ENCODE data around the gene PHACTR1. TPM values are rescaled to one million over a fixed set of nuclear protein-coding genes. Genes with fewer than 3 reads are reported as not detected.
A peak's percentile ranks its signal among the peaks of the same experiment; 100 is the strongest.

Gene PHACTR1
- total and polyA plus RNA-seq, 9 of the 15 experiments (the other 6 are each of a cell fraction or from before 2014, with no cell fraction given) = 11.5 to 32.6 (median 22.0) TPM

DNA sequence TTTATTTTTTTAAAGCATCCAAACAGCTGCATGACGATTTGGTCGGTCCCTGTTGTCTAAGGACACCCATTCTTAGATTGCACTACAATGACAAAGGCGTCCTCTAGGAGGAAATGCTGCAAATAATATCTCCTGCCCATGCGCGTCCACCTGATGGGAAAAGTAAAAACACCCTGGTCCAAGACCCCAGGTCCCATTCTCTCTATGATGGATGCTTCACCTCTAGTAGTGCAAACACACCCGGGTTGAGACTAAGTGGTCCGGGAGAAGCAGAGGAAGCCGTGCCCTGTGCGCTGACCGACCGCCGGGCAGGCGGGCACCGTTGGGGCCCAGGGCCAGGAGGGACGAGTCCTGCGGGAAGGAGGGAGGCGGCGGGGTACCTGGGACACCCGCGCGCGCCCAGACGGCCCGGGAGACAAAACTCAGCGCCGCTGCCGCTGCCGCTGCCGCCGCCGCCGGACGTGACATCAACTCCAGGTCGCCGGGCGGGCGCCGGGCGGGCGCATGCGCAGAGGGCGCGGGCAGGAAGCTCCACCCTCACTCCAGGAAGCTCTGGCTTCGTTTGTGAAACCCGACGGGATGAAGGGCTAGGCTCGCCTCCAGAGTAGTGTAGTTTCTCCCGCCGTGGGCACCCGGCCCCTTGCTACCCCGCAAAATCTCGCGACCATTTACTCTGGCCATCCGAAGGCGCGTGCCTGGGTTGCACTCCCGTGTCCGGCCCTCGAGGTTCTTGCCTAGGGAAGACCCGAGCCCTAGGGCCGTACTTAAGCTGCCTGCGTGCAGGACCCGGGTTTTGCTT, 611.7 kb downstream of the PHACTR1 start, which contains the start of gene TBC1D7:
TBC1D7 (minus strand) TSS at position 462 of the 799 bp plus-strand sequence. CDS start 1,639 bp downstream, outside the sequence.
- H3K9me1 ChIP-seq (ENCODE audit: control insufficient read depth, insufficient read depth, low read length) = no peaks in the 10 kb centered on the region
- peak; percentile 96 to 98 (median 98) for DNase-seq (ENCODE audit: extremely low read depth in 1 of 4, low spot score in 3 of 4)
- ChIA-PET POLR2A (interaction anchor here (0.6 to 1.5 kb wide), 12 partner anchors 14 to 1276 kb away, joined by 3 to 4 read pairs (median 3); partner anchors contain the start of gene GFOD1), CTCF (ENCODE audit: low intra/inter-chr PET ratio) (interaction anchor here (0.6 to 2.0 kb wide), 3 partner anchors 117 to 218 kb away, joined by 3 to 12 read pairs (median 5); no protein-coding TSS in a partner anchor)
- H3K36me3 ChIP-seq (ENCODE audit: control insufficient read depth, insufficient read depth, low read length) = peaks cover 23% of the 10 kb centered on the region
- H3K9ac ChIP-seq (ENCODE audit: insufficient read depth in 1 of 2, low read depth in 2 of 2, low read length in 2 of 2) = peak within 1 kb of the TSS; percentile 89 to 93
- peak within 1 kb of the TSS; percentile 96 for H2AFZ ChIP-seq (ENCODE audit: low read depth, low read length)
- H3K4me2 ChIP-seq (ENCODE audit: insufficient read depth, low read length) = peak within 1 kb of the TSS; percentile 95
- intact Hi-C loops (cut with micrococcal nuclease) (loop anchor here (1.0 kb wide), 2 partner anchors 54 to 99 kb away; no protein-coding TSS in a partner anchor), in situ Hi-C loops (cut with MboI) (no loop called here)
- peaks cover 11 to 22% of the 10 kb centered on the region in 2 experiments for H3K4me1 ChIP-seq (replicated peaks in 1 of 2; ENCODE audit: control insufficient read depth in 2 of 2, insufficient read depth in 2 of 2, low read length in 2 of 2)
- peak within 1 kb of the TSS; percentile 87 for H3K4me3 ChIP-seq
- no peaks in the 10 kb centered on the region for H4K20me1 ChIP-seq (replicated peaks; ENCODE audit: control insufficient read depth, insufficient read depth, low read length)
- H3K27me3 ChIP-seq (ENCODE audit: control insufficient read depth in 2 of 2, insufficient read depth in 2 of 2, low read length in 2 of 2) = no peaks in the 10 kb centered on the region; a peak in 1 of 5 replicates
- peak; percentile 88 for ATAC-seq
- H3K79me2 ChIP-seq (ENCODE audit: control insufficient read depth, insufficient read depth, low read length) = peaks cover 30% of the 10 kb centered on the region
- FAIRE-seq = no peak
- peak within 1 kb of the TSS; percentile 89 for H3K27ac ChIP-seq (ENCODE audit: extremely low read depth, low read depth, low read length)
- TSS peak; percentile 54 for BruUV-seq (replicated peaks)
- no peaks in the 10 kb centered on the region for H3K9me3 ChIP-seq (replicated peaks; ENCODE audit: control insufficient read depth, insufficient read depth, low read depth, low read length)
- WGBS (ENCODE audit: insufficient coverage, low coverage, missing lambda C conversion rate) = under 1% methylated on average over 62 of the region's 63 CpGs
- TF ChIP-seq KDM5B (IDR thresholded peaks at IDR 0.05; ENCODE audit: insufficient replicate concordance, low read depth, low read length) (peak; percentile 74), PURB (CRISPR knock-in tag; IDR thresholded peaks at IDR 0.05; ENCODE audit: low read depth) (no peak), NR3C1 (CRISPR knock-in tag; IDR thresholded peaks at IDR 0.05) (no peak), CAMTA2 (CRISPR knock-in tag; conservative IDR thresholded peaks at IDR 0.05) (no peak), ERF (CRISPR knock-in tag; IDR thresholded peaks at IDR 0.05) (no peak), GTF2E2 (tag; IDR thresholded peaks at IDR 0.05) (peak; percentile 75; the same call in 1 of the 2 replicates), ELF2 (CRISPR knock-in tag; IDR thresholded peaks at IDR 0.05) (no peak), TRIM24 (IDR thresholded peaks at IDR 0.05) (peak in 1 of 2 experiments; percentile 18; a peak in 1 of 4 replicates)
- TF ChIP-seq, protein P1, sequence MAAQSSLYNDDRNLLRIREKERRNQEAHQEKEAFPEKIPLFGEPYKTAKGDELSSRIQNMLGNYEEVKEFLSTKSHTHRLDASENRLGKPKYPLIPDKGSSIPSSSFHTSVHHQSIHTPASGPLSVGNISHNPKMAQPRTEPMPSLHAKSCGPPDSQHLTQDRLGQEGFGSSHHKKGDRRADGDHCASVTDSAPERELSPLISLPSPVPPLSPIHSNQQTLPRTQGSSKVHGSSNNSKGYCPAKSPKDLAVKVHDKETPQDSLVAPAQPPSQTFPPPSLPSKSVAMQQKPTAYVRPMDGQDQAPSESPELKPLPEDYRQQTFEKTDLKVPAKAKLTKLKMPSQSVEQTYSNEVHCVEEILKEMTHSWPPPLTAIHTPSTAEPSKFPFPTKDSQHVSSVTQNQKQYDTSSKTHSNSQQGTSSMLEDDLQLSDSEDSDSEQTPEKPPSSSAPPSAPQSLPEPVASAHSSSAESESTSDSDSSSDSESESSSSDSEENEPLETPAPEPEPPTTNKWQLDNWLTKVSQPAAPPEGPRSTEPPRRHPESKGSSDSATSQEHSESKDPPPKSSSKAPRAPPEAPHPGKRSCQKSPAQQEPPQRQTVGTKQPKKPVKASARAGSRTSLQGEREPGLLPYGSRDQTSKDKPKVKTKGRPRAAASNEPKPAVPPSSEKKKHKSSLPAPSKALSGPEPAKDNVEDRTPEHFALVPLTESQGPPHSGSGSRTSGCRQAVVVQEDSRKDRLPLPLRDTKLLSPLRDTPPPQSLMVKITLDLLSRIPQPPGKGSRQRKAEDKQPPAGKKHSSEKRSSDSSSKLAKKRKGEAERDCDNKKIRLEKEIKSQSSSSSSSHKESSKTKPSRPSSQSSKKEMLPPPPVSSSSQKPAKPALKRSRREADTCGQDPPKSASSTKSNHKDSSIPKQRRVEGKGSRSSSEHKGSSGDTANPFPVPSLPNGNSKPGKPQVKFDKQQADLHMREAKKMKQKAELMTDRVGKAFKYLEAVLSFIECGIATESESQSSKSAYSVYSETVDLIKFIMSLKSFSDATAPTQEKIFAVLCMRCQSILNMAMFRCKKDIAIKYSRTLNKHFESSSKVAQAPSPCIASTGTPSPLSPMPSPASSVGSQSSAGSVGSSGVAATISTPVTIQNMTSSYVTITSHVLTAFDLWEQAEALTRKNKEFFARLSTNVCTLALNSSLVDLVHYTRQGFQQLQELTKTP (IDR thresholded peaks at IDR 0.05; ENCODE audit: low read depth in 1 of 2, partially characterized antibody in 2 of 2) = no peak
- TF ChIP-seq, protein P2, sequence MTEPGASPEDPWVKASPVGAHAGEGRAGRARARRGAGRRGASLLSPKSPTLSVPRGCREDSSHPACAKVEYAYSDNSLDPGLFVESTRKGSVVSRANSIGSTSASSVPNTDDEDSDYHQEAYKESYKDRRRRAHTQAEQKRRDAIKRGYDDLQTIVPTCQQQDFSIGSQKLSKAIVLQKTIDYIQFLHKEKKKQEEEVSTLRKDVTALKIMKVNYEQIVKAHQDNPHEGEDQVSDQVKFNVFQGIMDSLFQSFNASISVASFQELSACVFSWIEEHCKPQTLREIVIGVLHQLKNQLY (CRISPR knock-in tag; conservative IDR thresholded peaks at IDR 0.05) = no peak
- TF ChIP-seq, protein P3, sequence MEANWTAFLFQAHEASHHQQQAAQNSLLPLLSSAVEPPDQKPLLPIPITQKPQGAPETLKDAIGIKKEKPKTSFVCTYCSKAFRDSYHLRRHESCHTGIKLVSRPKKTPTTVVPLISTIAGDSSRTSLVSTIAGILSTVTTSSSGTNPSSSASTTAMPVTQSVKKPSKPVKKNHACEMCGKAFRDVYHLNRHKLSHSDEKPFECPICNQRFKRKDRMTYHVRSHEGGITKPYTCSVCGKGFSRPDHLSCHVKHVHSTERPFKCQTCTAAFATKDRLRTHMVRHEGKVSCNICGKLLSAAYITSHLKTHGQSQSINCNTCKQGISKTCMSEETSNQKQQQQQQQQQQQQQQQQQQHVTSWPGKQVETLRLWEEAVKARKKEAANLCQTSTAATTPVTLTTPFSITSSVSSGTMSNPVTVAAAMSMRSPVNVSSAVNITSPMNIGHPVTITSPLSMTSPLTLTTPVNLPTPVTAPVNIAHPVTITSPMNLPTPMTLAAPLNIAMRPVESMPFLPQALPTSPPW (CRISPR knock-in tag; IDR thresholded peaks at IDR 0.05) = no peak
- TF ChIP-seq, protein P4, sequence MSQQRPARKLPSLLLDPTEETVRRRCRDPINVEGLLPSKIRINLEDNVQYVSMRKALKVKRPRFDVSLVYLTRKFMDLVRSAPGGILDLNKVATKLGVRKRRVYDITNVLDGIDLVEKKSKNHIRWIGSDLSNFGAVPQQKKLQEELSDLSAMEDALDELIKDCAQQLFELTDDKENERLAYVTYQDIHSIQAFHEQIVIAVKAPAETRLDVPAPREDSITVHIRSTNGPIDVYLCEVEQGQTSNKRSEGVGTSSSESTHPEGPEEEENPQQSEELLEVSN (IDR thresholded peaks at IDR 0.05; ENCODE audit: borderline replicate concordance in 1 of 2, extremely low read depth in 1 of 2, insufficient read depth in 1 of 2, insufficient read length in 1 of 2, low read depth in 1 of 2, low read length in 1 of 2, poor library complexity in 1 of 2, severe bottlenecking in 1 of 2) = peak; percentile 82 to 90
